Liver (tissue), 9 donors: ENCODE results near the gene FNDC10. TPM values are rescaled to one million over a fixed set of nuclear protein-coding genes. Genes with fewer than 3 reads are reported as not detected.

Experiments used
- DNase-seq: peaks from one replicate; pipeline ENCODE4 v3.0.0-alpha.2; 2017; ENCODE audit warnings: low spot score
- H3K27ac ChIP-seq, 2 donors: one replicate each; pipeline ENCODE4 v1.7.0; 2013; ENCODE audit warnings: inconsistent platforms in 2 of 2, low read length in 2 of 2, control low read depth in 1 of 2, low read depth in 1 of 2, mild to moderate bottlenecking in 1 of 2
- H3K27me3 ChIP-seq, 4 donors: one replicate each; pipeline versions ENCODE4 v1.6.1 to v1.7.0; 2013; ENCODE audit warnings: low read length in 3 of 4, inconsistent platforms in 1 of 4, mild to moderate bottlenecking in 1 of 4, moderate library complexity in 1 of 4; ENCODE audit not compliant: control insufficient read depth in 4 of 4, insufficient read depth in 4 of 4
- H3K36me3 ChIP-seq, 4 donors: one replicate each; pipeline versions ENCODE4 v1.6.1 to v1.7.0; 2013; ENCODE audit warnings: low read length in 3 of 4, mild to moderate bottlenecking in 3 of 4, low read depth in 1 of 4, moderate library complexity in 1 of 4; ENCODE audit not compliant: control insufficient read depth in 4 of 4, insufficient read depth in 3 of 4
- H3K4me1 ChIP-seq, 4 donors: one replicate each; pipeline versions ENCODE4 v1.6.1 to v1.7.0; 2013; ENCODE audit warnings: low read length in 3 of 4, mild to moderate bottlenecking in 3 of 4, moderate library complexity in 1 of 4; ENCODE audit not compliant: control insufficient read depth in 4 of 4, insufficient read depth in 4 of 4
- H3K4me3 ChIP-seq, 3 donors: one replicate each; pipeline versions ENCODE4 v1.6.1 to v1.7.0; 2013; ENCODE audit warnings: low read length in 3 of 3, control low read depth in 1 of 3, low read depth in 1 of 3, mild to moderate bottlenecking in 1 of 3
- H3K9ac ChIP-seq, 2 donors: one replicate each; pipeline ENCODE4 v1.7.0; 2013; ENCODE audit warnings: low read length in 2 of 2, mild to moderate bottlenecking in 2 of 2, moderate library complexity in 2 of 2, control low read depth in 1 of 2, low read depth in 1 of 2
- H3K9me3 ChIP-seq, 4 donors: one replicate each; pipeline versions ENCODE4 v1.6.1 to v1.7.0; 2013; ENCODE audit warnings: low read length in 3 of 4; ENCODE audit not compliant: control insufficient read depth in 4 of 4
- ATF3 ChIP-seq: IDR thresholded peaks from 2 replicates; pipeline ENCODE4 v1.6.1; 2016; ENCODE audit warnings: antibody characterized with exemption
- CTCF ChIP-seq: fragments of 150-350 bp; IDR thresholded peaks from 2 replicates; pipeline ENCODE4 v1.5.1; 2017; ENCODE audit warnings: improper control_type of control experiment, low read depth, low read length; ENCODE audit not compliant: missing input control
- EGR1 ChIP-seq, 2 donors: IDR thresholded peaks; 2 replicates each; pipeline ENCODE4 v1.6.1; 2016 to 2018; ENCODE audit warnings: antibody characterized with exemption in 2 of 2, low read depth in 2 of 2
- FOXA1 ChIP-seq: IDR thresholded peaks from 2 replicates; pipeline ENCODE4 v1.6.1; 2016; ENCODE audit warnings: antibody characterized with exemption
- FOXA2 ChIP-seq: IDR thresholded peaks from 2 replicates; pipeline ENCODE4 v1.6.1; 2016; ENCODE audit warnings: antibody characterized with exemption
- GABPA ChIP-seq, 2 donors: IDR thresholded peaks in 1 of 2; conservative IDR thresholded peaks in 1 of 2; 2 replicates each; pipeline ENCODE4 v1.6.1; 2016; ENCODE audit warnings: antibody characterized with exemption in 2 of 2, mild to moderate bottlenecking in 1 of 2, moderate library complexity in 1 of 2
- HNF4A ChIP-seq, 2 donors: conservative IDR thresholded peaks; 2 replicates each; pipeline ENCODE4 v1.6.1; 2016; ENCODE audit warnings: antibody characterized with exemption in 2 of 2, mild to moderate bottlenecking in 2 of 2
- HNF4G ChIP-seq: IDR thresholded peaks from 2 replicates; pipeline ENCODE4 v1.6.1; 2016; ENCODE audit warnings: antibody characterized with exemption
- JUND ChIP-seq, 2 donors: IDR thresholded peaks; 2 replicates each; pipeline ENCODE4 v1.6.1; 2016; ENCODE audit warnings: antibody characterized with exemption in 2 of 2
- MAX ChIP-seq: IDR thresholded peaks from 2 replicates; pipeline ENCODE4 v1.6.1; 2016; ENCODE audit warnings: antibody characterized with exemption
- NR2F2 ChIP-seq: IDR thresholded peaks from 2 replicates; pipeline ENCODE4 v1.6.1; 2016; ENCODE audit warnings: antibody characterized with exemption
- RAD21 ChIP-seq, 2 donors: IDR thresholded peaks; 2 replicates each; pipeline ENCODE4 v1.6.1; 2016; ENCODE audit warnings: antibody characterized with exemption in 2 of 2, mild to moderate bottlenecking in 2 of 2
- REST ChIP-seq: IDR thresholded peaks from 2 replicates; pipeline ENCODE4 v1.6.1; 2016; ENCODE audit warnings: antibody characterized with exemption, mild to moderate bottlenecking
- RXRA ChIP-seq, 2 donors: IDR thresholded peaks; 2 replicates each; pipeline ENCODE4 v1.6.1; 2017 to 2018; ENCODE audit warnings: antibody characterized with exemption in 2 of 2, mild to moderate bottlenecking in 1 of 2
- SP1 ChIP-seq: IDR thresholded peaks from 2 replicates; pipeline ENCODE4 v1.6.1; 2018; ENCODE audit warnings: antibody characterized with exemption, mild to moderate bottlenecking
- TAF1 ChIP-seq: conservative IDR thresholded peaks from 2 replicates; pipeline ENCODE4 v1.6.1; 2016; ENCODE audit warnings: antibody characterized with exemption, mild to moderate bottlenecking
- YY1 ChIP-seq: IDR thresholded peaks from 2 replicates; pipeline ENCODE4 v1.6.1; 2016; ENCODE audit warnings: antibody characterized with exemption, mild to moderate bottlenecking
- ZBTB33 ChIP-seq: IDR thresholded peaks from 2 replicates; pipeline ENCODE4 v1.6.1; 2016; ENCODE audit warnings: antibody characterized with exemption
- WGBS: extraction: QIAGEN DNeasy Blood & Tissue Kit; methylation state at CpG from one replicate; pipeline ENCODE4 v1.1.7; 2013; 5-methylcytosine and 5-hydroxymethylcytosine counted together
- polyA plus RNA-seq, 2 donors: library from polyadenylated mRNA; stranded (reverse) in 1 of 2; unstranded in 1 of 2; fragments of 200-250 nt in 1 of 2; fragments of >200 nt in 1 of 2; fragmentation: Nextera tagmentation in 1 of 2; extraction: Ambion mirVana in 1 of 2; gene quantifications; one replicate each; pipeline versions ENCODE4 v1.2.1 to v1.2.3, GENCODE V29; 2013 to 2015
- total RNA-seq, 2 donors: library from RNA; depleted of rRNA; stranded (reverse); fragments of >200 nt; gene quantifications; one replicate each; pipeline ENCODE4 v1.2.3, GENCODE V29; 2014
- donor health status: healthy.
- donor health status: healthy.
- donor health status: healthy.
- donor health status: healthy.
- donor health status: healthy.

Gene FNDC10
- total and polyA plus RNA-seq, 4 donors: 0.08 to 0.58 (median 0.25) TPM

GRCh38 chr1:1567891-1568291, 32.0 kb downstream of the FNDC10 start:
- Histone ChIP-seq H3K27ac (no peak overlapping the region), H3K4me3 (no peak overlapping the region), H3K4me1 (peaks cover 6 to 42% (median 21%) of the 10 kb centered on the region in 4 donors), H3K27me3 (no peaks in the 10 kb centered on the region), H3K9ac (no peak overlapping the region), H3K36me3 (peaks cover 12 to 23% (median 16%) of the 10 kb centered on the region in 4 donors), H3K9me3 (no peaks in the 10 kb centered on the region)
- no peak for TF ChIP-seq HNF4A (conservative IDR thresholded peaks at IDR 0.05)
- TF ChIP-seq ATF3: no peak
- TF ChIP-seq RAD21 (IDR thresholded peaks at IDR 0.05): no peak
- no peak for TF ChIP-seq TAF1
- no peak for TF ChIP-seq SP1
- no peak for TF ChIP-seq YY1
- no peak for DNase-seq
- WGBS: 85% methylated on average over 10 of the region's 10 CpGs

- H3K9ac ChIP-seq: no peak overlapping the region
- no peak for TF ChIP-seq REST
- TF ChIP-seq RXRA (IDR thresholded peaks at IDR 0.05): no peak
- TF ChIP-seq SP1: no peak
- no peak for TF ChIP-seq TAF1
- no peak for TF ChIP-seq MAX
- TF ChIP-seq JUND (IDR thresholded peaks at IDR 0.05): no peak
- TF ChIP-seq NR2F2: no peak
- no peak for TF ChIP-seq EGR1 (IDR thresholded peaks at IDR 0.05; ENCODE audit: low read depth in 2 of 2)
- TF ChIP-seq YY1: no peak
- no peak for TF ChIP-seq CTCF
- TF ChIP-seq FOXA2: no peak
- TF ChIP-seq RAD21 (IDR thresholded peaks at IDR 0.05): no peak
- no peak for TF ChIP-seq HNF4G
- no peak for TF ChIP-seq HNF4A (conservative IDR thresholded peaks at IDR 0.05)
- TF ChIP-seq ZBTB33: no peak
- TF ChIP-seq ATF3: no peak
- no peak for TF ChIP-seq FOXA1
- no peak for TF ChIP-seq GABPA (IDR thresholded peaks at IDR 0.05 in 1 of 2, conservative IDR thresholded peaks at IDR 0.05 in 1 of 2)
Measured at GRCh38 chr1:1567152-1567875, 32.6 kb downstream of the FNDC10 start.

More at GRCh38 chr1:1567152-1567875, 32.6 kb downstream of the FNDC10 start:
- Histone ChIP-seq H3K27ac (no peak overlapping the region), H3K36me3 (peaks cover 17 to 27% (median 19%) of the 10 kb centered on the region in 4 donors), H3K9me3 (no peaks in the 10 kb centered on the region), H3K4me1 (peaks cover 6 to 36% (median 18%) of the 10 kb centered on the region in 4 donors), H3K4me3 (no peak overlapping the region), H3K27me3 (no peaks in the 10 kb centered on the region)
- WGBS: 94% methylated on average over 31 of the region's 31 CpGs
- DNase-seq: no peak
